ENCODE data around the gene PI4KA. TPM values are rescaled to one million over a fixed set of nuclear protein-coding genes. Genes with fewer than 3 reads are reported as not detected.

The PI4KA gene
- total and polyA plus RNA-seq, 2 experiments from 2014 or later = 17.1 to 38.1 TPM

- Mint-ChIP-seq H3K4me1 (no peaks in the 10 kb centered on the region), H3K4me3 (no peak overlapping the region), H3K27ac (no peak overlapping the region), H3K27me3 (ENCODE audit: insufficient read depth, low read depth, poor library complexity) (peaks cover 2% of the 10 kb centered on the region), H3K9me3 (no peaks in the 10 kb centered on the region; the same call in 2 of the 3 replicates), H3K36me3 (ENCODE audit: low read depth) (no peaks in the 10 kb centered on the region)
- Histone ChIP-seq H3K9me2 (ENCODE audit: insufficient read depth) (0 out of 2 replicates have a peak, but pooled peaks cover 2% of the 10 kb centered on the region), H3K27me3 (ENCODE audit: insufficient read depth) (no peaks in the 10 kb centered on the region), H3K79me2 (replicated peaks; ENCODE audit: insufficient read depth) (no peaks in the 10 kb centered on the region), H3K4me1 (ENCODE audit: insufficient read depth) (no peaks in the 10 kb centered on the region), H3F3A (replicated peaks; ENCODE audit: low read depth) (no peaks in the 10 kb centered on the region), H3K36me3 (ENCODE audit: insufficient read depth) (no peaks in the 10 kb centered on the region), H3K4me3 (no peak overlapping the region), H2AFZ (no peak overlapping the region), H3K4me2 (no peak overlapping the region), H4K20me1 (replicated peaks; ENCODE audit: insufficient read depth) (no peaks in the 10 kb centered on the region), H3K27ac (ENCODE audit: low read depth) (no peak overlapping the region)
- no peak for TF ChIP-seq ETS1 (IDR thresholded peaks at IDR 0.05)
- TF ChIP-seq, protein P1, sequence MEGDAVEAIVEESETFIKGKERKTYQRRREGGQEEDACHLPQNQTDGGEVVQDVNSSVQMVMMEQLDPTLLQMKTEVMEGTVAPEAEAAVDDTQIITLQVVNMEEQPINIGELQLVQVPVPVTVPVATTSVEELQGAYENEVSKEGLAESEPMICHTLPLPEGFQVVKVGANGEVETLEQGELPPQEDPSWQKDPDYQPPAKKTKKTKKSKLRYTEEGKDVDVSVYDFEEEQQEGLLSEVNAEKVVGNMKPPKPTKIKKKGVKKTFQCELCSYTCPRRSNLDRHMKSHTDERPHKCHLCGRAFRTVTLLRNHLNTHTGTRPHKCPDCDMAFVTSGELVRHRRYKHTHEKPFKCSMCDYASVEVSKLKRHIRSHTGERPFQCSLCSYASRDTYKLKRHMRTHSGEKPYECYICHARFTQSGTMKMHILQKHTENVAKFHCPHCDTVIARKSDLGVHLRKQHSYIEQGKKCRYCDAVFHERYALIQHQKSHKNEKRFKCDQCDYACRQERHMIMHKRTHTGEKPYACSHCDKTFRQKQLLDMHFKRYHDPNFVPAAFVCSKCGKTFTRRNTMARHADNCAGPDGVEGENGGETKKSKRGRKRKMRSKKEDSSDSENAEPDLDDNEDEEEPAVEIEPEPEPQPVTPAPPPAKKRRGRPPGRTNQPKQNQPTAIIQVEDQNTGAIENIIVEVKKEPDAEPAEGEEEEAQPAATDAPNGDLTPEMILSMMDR (conservative IDR thresholded peaks at IDR 0.05; ENCODE audit: low read depth in 2 of 2) = no peak
- TF ChIP-seq EZH2phosphoT487 (IDR thresholded peaks at IDR 0.05; ENCODE audit: unreplicated experiment) = no peak
- TF ChIP-seq, protein P2, sequence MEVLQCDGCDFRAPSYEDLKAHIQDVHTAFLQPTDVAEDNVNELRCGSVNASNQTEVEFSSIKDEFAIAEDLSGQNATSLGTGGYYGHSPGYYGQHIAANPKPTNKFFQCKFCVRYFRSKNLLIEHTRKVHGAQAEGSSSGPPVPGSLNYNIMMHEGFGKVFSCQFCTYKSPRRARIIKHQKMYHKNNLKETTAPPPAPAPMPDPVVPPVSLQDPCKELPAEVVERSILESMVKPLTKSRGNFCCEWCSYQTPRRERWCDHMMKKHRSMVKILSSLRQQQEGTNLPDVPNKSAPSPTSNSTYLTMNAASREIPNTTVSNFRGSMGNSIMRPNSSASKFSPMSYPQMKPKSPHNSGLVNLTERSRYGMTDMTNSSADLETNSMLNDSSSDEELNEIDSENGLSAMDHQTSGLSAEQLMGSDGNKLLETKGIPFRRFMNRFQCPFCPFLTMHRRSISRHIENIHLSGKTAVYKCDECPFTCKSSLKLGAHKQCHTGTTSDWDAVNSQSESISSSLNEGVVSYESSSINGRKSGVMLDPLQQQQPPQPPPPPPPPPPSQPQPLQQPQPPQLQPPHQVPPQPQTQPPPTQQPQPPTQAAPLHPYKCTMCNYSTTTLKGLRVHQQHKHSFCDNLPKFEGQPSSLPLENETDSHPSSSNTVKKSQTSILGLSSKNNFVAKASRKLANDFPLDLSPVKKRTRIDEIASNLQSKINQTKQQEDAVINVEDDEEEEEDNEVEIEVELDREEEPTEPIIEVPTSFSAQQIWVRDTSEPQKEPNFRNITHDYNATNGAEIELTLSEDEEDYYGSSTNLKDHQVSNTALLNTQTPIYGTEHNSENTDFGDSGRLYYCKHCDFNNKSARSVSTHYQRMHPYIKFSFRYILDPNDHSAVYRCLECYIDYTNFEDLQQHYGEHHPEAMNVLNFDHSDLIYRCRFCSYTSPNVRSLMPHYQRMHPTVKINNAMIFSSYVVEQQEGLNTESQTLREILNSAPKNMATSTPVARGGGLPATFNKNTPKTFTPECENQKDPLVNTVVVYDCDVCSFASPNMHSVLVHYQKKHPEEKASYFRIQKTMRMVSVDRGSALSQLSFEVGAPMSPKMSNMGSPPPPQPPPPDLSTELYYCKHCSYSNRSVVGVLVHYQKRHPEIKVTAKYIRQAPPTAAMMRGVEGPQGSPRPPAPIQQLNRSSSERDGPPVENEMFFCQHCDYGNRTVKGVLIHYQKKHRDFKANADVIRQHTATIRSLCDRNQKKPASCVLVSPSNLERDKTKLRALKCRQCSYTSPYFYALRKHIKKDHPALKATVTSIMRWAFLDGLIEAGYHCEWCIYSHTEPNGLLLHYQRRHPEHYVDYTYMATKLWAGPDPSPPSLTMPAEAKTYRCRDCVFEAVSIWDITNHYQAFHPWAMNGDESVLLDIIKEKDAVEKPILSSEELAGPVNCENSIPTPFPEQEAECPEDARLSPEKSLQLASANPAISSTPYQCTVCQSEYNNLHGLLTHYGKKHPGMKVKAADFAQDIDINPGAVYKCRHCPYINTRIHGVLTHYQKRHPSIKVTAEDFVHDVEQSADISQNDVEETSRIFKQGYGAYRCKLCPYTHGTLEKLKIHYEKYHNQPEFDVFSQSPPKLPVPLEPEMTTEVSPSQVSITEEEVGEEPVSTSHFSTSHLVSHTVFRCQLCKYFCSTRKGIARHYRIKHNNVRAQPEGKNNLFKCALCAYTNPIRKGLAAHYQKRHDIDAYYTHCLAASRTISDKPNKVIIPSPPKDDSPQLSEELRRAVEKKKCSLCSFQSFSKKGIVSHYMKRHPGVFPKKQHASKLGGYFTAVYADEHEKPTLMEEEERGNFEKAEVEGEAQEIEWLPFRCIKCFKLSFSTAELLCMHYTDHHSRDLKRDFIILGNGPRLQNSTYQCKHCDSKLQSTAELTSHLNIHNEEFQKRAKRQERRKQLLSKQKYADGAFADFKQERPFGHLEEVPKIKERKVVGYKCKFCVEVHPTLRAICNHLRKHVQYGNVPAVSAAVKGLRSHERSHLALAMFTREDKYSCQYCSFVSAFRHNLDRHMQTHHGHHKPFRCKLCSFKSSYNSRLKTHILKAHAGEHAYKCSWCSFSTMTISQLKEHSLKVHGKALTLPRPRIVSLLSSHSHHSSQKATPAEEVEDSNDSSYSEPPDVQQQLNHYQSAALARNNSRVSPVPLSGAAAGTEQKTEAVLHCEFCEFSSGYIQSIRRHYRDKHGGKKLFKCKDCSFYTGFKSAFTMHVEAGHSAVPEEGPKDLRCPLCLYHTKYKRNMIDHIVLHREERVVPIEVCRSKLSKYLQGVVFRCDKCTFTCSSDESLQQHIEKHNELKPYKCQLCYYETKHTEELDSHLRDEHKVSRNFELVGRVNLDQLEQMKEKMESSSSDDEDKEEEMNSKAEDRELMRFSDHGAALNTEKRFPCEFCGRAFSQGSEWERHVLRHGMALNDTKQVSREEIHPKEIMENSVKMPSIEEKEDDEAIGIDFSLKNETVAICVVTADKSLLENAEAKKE (CRISPR knock-in tag; IDR thresholded peaks at IDR 0.05) = no peak
- TF ChIP-seq NANOG (IDR thresholded peaks at IDR 0.05; ENCODE audit: borderline replicate concordance) = no peak
- TF ChIP-seq JUNB (IDR thresholded peaks at IDR 0.05; ENCODE audit: unreplicated experiment) = no peak
- TF ChIP-seq, protein P3, sequence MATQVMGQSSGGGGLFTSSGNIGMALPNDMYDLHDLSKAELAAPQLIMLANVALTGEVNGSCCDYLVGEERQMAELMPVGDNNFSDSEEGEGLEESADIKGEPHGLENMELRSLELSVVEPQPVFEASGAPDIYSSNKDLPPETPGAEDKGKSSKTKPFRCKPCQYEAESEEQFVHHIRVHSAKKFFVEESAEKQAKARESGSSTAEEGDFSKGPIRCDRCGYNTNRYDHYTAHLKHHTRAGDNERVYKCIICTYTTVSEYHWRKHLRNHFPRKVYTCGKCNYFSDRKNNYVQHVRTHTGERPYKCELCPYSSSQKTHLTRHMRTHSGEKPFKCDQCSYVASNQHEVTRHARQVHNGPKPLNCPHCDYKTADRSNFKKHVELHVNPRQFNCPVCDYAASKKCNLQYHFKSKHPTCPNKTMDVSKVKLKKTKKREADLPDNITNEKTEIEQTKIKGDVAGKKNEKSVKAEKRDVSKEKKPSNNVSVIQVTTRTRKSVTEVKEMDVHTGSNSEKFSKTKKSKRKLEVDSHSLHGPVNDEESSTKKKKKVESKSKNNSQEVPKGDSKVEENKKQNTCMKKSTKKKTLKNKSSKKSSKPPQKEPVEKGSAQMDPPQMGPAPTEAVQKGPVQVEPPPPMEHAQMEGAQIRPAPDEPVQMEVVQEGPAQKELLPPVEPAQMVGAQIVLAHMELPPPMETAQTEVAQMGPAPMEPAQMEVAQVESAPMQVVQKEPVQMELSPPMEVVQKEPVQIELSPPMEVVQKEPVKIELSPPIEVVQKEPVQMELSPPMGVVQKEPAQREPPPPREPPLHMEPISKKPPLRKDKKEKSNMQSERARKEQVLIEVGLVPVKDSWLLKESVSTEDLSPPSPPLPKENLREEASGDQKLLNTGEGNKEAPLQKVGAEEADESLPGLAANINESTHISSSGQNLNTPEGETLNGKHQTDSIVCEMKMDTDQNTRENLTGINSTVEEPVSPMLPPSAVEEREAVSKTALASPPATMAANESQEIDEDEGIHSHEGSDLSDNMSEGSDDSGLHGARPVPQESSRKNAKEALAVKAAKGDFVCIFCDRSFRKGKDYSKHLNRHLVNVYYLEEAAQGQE (IDR thresholded peaks at IDR 0.05; ENCODE audit: unreplicated experiment) = no peak
- TF ChIP-seq POLR2AphosphoS5 (IDR thresholded peaks at IDR 0.05; ENCODE audit: low read depth) = no peak
- TF ChIP-seq EZH2 (IDR thresholded peaks at IDR 0.05; ENCODE audit: low read depth, unreplicated experiment) = no peak
- TF ChIP-seq ZNF331 (CRISPR knock-in tag; IDR thresholded peaks at IDR 0.05; ENCODE audit: low read depth) = no peak
- TF ChIP-seq CREB1 (CRISPR knock-in tag; IDR thresholded peaks at IDR 0.05; ENCODE audit: low read depth) = no peak
- TF ChIP-seq ZNF114 (CRISPR knock-in tag; IDR thresholded peaks at IDR 0.05) = no peak
- no peak for TF ChIP-seq STAT1 (IDR thresholded peaks at IDR 0.05; ENCODE audit: unreplicated experiment)
- DNase-seq (ENCODE audit: low spot score) = no peak
- ATAC-seq = no peak
Measured at GRCh38 chr22:20659258-20659657, 199.4 kb downstream of the PI4KA start.
